ENCODE data around the gene DHX30.
A peak's percentile ranks its signal among the peaks of the same experiment; 100 is the strongest.
"Not testable (repeated sequence)": the region's sequence is repeated elsewhere in the genome, so short reads cannot be mapped to it uniquely, and the experiment has no call there.

Gene DHX30

DNA sequence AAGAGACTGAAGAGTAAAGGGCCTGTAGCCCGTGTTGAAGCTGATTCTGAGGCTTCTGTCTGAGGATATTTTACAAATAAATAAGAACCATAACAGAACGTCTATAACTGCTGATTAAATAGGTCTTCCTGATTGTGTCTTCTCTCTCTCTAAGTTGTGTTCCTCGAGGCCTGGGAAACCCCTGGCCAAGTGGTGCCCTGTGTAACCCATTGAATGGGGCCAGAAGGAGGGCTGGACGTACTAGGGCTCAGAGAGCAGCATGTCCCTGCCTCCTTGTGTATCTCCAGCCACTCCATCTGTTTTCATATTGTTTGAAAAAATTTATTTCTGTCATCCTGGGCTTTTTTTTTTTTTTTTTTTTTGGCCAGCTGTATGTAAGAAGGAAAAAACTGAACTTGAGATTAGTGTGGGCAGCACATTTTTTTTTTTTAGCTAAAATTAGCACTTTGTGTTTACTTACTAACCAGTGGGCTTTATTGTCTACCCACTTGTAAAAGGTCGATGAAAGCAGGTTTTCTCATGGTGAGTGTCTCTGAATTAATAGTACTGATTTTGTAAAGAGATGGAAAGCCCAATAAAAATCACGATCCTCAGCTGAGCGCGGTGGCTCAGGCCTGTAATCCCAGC lies 10.7 kb downstream of the DHX30 start:
- DNase-seq (ENCODE audit: low spot score), result no peak

DNA sequence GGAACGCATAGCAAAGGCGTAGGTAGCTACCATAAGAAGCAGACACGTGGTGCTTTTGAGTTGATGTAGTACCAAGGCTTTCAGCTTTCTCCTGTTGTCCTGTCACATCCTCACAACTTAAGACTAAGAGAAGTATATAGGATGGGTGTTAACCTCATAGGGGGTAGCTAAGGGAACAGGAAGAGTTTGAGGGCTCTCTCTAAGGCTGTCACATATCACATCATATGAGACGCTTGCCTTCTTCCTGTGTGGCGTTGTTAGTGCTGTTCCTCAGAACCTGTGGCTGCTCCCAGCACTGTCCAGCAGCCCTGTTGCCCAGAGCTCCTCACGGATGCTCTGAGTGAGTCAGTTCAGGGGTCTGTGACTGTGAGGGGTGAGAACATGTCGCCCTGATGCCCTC lies 14.7 kb downstream of the DHX30 start:
- DNase-seq (ENCODE audit: low spot score), result no peak

DNA sequence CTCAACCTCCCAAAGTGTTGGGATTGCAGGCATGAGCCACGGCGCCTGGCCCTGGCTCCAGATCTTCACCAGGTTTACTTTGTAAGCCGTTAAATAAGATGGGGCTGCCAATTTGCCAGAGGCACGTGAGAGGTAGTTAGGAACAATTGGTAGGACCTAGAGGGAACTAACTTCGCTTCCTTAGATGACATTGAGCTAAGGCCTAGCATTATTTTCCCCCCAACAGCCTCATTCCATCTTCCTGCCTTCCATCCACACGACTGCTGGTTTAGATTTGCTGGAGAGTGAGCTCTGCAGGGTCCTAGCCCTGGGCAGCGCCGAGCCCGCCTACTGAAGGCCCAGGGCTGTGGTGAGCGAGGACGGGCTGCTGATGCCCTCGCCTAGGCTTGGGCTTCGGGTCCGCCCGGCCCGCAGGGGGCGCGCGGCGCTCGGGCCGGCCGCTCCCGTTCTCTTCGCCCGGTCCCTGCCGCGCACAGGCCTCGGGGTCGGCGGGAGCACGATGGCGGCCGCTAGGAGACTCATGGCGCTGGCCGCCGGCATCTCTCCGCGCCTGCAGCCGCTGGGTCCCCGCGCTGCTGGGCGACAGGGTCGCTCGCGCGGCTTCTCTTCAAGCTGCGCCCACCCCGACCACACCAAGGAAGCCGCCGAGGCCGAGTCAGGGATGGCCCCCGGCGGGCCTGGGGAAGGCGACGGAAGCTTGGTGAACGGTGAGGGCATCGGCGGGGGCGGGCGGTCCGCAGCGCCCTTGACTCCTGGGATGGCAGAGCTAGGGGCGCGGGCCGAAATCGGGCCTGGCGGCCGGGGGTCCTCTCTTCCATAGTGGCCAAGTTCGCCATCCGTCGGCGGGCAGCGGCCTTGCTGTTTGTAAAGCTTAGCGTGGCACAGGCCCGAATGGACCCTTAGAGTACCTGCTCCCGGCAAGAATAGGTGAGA lies 21.9 kb downstream of the DHX30 start:
- DNase-seq (ENCODE audit: low spot score), result peak; percentile 81

DNA sequence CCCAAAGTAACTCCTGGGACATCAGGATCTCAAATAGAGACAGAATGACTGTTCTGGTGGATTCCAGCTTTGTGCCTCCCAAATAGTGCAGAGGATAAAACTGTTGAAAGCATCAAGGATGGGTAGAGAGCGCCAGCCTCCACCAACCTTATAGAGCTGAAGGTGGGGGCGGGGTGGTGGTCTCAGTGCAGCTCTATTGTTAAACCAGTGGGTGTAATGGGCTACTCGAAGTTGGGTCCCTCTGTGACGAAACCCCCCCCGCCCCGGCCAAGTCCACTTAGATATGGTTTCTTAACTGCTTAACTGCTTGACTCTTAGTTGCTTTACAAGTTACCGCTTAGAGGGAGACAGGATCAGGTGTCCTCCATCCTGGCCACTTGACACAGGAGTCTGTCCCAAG lies 22.7 kb downstream of the DHX30 start:
- no peak for DNase-seq (ENCODE audit: low spot score)

DNA sequence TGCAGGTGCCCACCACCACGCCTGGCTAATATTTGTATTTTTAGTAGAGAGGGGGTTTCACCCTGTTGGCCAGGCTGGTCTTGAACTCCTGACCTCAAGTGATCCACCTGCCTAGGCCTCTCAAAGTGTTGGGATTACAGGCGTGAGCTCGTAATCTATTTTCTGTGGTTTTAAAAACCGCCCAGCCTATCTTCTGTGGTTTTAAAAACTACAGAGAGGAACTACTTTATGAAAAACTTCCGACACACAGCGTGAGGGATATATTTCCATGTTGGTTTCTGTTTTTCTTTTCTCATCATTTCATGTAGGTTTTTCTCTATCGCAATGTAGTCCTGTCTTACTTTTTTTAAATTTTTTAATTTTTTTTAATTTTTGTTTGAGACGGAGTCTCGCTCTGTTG lies 26.5 kb downstream of the DHX30 start:
- DNase-seq (ENCODE audit: low spot score), result not testable (repeated sequence)

DNA sequence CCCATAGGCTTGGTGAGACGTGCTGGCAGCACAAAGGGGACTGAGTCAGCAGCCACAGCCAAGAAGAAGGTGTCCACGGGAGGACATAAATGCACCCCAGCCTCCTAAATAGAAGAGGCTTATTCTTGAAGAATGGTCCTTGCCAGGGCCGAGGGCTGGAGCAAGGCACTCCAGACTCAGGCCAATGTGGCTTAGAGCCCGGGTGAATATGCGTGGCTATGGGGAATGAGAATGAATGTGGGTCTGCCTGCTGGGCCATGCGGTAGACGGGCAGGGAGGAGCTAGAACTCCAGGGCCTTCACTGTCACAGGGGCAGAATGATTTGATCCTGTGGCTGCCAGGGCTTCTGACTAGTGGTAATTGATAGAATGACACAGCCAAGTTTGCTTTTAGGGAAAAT lies 34.0 kb downstream of the DHX30 start:
- DNase-seq (ENCODE audit: low spot score), result no peak

DNA sequence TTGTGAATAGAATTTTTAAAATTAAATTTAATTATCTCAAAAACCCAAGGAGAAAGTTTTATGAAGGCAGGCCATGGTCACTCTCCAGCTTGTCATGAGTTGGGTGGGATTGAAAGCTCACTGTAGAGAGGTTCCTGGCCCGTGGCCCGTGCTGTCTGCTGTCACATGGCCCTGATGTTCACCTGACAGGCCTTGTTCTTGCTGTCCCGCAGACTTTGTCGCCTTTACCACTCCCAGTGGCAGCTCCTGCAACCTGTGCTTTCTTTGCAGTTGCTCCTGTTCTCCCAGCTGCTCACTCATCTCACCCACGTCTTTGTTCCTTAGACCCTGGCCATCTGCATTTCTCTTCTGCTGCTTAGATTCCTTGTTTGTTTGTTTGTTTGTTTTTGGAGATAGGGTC lies 35.6 kb downstream of the DHX30 start:
- DNase-seq (ENCODE audit: low spot score), result no peak

DNA sequence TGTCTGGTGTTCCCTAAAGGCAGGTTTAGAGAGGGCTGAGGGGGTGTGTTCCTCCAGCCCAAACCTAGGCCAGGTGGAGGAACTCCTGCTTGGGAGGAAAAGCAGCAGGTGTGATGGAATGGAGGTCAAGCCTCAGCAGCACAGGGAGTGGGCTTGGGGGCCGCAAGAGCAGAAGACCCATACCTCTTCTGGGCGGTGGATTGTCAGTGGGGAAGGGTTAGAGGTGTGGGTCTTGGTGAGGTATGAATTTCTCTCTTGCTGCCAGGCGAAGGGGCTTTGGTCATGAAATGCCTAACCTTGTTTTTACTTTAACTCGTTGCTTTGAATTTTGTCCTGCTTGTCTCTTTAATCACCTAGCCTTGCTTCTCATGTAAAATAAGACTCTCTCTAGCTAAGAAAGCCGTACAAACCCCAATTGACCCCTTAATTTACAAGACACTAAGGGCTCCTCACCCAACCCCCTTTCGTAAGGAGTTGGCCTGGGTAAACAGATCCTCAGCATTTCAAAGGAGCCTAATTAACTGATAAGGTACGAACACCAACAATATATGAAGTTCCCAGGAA lies 38.9 kb downstream of the DHX30 start:
- no peak for DNase-seq (ENCODE audit: low spot score)

DNA sequence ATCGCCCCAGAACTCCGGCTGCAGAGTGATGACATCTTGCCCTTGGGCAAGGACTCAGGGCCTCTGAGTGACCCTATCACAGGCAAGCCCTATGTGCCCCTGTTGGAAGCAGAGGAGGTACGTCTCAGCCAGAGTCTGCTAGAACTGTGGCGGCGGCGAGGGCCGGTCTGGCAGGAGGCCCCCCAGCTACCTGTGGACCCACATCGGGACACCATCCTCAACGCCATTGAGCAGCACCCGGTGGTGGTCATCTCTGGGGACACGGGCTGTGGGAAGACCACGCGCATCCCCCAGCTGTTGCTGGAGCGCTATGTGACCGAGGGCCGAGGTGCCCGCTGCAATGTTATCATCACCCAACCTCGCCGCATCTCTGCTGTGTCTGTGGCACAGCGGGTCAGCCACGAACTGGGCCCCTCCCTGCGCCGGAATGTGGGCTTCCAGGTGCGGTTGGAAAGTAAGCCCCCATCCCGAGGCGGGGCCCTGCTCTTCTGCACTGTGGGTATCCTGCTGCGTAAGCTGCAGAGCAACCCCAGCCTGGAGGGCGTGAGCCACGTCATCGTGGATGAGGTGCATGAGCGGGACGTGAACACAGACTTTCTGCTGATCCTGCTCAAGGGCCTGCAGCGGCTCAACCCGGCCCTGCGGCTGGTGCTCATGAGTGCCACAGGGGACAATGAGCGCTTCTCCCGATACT lies 43.4 kb downstream of the DHX30 start:
- DNase-seq (ENCODE audit: low spot score), result no peak

DNA sequence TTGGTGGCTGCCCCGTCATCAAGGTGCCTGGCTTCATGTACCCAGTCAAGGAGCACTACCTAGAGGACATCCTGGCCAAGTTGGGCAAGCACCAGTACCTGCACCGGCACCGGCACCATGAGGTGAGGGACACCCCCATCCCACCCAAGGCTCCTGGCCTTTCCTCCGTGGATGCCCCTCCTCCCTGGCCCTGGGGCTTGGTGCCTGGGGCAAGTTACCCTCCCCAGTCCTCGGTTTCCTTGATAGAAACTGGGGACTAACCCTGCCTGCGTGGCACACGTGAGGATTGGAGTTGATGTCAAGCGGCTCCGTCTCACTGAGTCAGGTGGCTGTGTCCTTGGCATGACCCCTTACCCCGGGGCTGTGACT lies 43.9 kb downstream of the DHX30 start:
- no peak for DNase-seq (ENCODE audit: low spot score)

DNA sequence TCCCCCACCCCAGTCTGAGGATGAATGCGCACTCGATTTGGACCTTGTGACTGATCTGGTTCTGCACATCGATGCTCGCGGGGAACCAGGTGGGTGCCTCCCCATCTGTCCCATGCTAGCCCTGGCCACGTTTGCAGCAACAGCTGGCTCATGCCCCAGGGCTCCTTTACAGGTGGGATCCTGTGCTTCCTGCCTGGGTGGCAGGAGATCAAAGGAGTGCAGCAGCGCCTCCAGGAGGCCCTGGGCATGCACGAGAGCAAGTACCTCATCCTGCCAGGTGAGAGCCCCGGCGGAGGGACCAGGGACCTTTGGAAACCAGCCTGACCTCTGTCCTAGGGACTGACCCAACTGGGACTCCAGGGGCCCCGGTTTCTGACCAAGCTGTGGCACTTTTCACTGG lies 44.3 kb downstream of the DHX30 start:
- DNase-seq (ENCODE audit: low spot score), result no peak

DNA sequence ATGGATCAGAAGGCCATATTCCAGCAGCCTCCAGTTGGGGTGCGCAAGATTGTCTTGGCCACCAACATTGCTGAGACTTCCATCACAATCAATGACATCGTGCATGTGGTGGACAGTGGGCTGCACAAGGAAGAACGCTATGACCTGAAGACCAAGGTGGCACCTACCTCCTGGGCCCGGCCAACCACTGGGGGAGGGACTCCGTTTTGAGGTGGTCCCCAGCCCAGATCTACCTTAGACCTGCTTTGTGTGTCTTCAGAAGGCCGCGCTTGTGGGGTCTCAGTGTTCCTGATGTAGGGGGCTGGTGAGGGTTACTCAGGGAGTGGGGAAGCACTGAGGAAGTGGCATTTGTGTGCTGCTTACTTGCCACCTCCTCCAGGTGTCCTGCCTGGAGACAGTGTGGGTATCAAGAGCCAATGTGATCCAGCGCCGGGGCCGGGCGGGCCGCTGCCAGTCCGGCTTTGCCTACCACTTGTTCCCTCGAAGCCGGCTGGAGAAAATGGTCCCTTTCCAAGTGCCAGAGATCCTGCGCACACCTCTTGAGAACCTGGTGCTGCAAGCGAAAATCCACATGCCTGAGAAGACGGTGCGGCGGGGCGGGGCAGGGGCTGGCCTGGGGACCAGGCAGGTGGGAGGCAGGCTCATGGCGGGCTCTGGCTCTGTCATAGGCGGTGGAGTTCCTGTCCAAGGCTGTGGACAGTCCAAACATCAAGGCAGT lies 45.0 kb downstream of the DHX30 start:
- no peak for DNase-seq (ENCODE audit: low spot score)

DNA sequence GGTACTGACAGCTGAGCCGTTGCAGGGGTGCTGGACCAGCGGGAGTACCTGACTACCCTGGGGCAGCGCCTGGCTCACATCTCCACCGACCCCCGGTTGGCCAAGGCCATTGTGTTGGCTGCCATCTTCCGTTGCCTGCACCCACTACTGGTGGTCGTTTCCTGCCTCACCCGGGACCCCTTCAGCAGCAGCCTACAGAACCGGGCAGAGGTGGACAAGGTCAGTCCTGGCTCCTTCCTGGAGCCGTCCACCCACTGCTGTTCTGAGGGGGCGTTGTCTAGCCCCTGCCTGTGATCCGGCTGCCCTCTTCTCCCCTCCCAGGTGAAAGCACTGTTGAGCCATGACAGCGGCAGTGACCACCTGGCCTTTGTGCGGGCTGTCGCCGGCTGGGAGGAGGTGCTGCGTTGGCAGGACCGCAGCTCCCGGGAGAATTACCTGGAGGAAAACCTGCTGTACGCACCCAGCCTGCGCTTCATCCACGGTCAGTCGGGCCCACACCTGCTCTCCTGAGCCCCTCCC lies 45.7 kb downstream of the DHX30 start:
- no peak for DNase-seq (ENCODE audit: low spot score)

DNA sequence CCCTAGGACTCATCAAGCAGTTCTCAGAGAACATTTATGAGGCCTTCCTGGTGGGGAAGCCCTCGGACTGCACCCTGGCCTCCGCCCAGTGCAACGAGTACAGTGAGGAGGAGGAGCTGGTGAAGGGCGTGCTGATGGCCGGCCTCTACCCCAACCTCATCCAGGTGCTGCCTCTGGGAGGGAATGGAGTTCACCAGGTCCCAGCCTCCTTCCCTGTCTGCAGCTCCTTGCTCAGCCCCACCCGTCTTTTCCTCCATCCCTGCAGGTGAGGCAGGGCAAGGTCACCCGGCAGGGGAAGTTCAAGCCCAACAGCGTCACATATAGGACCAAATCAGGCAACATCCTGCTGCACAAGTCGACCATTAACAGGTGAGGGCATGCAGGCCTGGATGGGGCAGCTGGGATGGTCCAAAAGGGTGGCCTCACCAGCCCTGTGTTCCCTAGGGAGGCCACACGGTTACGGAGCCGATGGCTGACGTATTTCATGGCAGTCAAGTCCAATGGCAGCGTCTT lies 46.3 kb downstream of the DHX30 start:
- no peak for DNase-seq (ENCODE audit: low spot score)

DNA sequence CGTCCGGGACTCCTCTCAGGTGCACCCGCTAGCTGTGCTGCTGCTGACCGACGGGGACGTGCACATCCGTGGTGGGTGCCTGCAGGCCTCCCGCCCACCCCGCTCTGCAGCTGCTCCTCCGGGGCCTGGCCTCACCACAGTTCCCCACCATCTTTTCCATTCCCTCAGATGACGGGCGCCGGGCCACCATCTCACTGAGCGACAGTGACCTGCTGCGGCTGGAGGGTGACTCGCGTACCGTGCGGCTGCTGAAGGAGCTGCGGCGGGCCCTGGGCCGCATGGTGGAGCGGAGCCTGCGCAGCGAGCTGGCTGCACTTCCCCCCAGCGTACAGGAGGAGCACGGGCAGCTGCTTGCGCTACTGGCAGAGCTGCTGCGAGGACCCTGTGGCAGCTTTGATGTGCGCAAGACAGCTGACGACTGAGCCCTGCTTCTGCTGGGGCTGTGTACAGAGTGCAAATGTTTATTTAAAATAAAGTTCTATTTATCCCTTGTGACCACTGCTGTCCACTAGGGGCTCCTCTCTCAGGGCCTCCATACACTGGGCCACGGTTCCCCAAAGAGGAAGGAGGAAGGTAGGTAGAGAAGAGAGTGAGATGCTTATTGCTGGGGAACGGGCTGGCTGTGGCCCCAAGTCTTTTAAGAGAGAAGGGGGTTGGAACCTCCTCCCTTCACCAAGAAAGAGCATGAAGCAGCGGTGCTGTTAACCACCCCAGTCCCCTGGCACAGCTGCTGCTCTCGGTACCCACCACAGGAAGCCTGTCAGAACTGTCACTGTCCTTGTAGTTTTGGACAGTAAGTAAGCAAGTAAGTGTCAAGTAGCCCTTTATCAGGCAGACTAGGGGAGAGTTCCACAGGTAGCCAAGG lies 47.0 kb downstream of the DHX30 start:
- no peak for DNase-seq (ENCODE audit: low spot score)

DNA sequence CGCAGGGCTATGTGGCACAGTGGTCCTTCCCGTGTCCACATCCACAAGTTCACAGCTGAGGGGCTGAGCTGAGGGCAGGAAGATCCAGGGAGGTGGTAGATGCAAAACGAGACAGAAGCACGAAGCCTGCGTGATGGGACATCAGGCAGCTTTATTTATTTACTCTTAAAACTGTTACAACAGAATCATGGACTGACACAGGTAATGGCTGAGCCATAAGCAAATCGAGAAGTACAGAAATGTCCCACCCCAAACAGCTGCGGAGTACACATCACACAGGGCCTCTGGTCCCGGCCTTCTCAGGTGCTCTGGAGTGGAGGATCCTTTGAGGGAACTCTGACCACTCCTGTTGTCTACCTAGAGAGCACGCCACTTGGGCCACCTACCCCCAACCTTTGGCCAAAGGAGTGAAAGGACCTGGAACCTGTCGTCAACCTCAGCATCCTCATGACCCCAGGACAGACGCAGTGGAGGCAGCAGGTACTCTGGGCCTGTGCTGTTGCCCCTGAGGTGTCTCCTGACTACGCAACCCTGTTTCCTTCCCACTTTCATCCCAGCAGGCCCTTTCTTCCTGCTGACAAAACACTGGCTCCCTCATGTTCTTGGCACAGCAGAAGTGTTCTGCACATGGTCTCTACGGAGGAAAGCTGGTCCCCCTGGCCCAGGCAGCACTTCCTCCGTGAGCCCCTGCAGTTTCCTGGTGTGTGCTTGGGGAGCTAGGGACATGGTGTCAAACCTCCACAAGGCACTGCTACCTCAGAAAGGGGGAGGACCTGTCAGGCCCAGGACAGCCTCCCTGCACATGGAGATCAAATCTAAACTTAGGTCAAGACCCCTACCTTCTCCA lies 47.8 kb downstream of the DHX30 start:
- DNase-seq (ENCODE audit: low spot score), result no peak

DNA sequence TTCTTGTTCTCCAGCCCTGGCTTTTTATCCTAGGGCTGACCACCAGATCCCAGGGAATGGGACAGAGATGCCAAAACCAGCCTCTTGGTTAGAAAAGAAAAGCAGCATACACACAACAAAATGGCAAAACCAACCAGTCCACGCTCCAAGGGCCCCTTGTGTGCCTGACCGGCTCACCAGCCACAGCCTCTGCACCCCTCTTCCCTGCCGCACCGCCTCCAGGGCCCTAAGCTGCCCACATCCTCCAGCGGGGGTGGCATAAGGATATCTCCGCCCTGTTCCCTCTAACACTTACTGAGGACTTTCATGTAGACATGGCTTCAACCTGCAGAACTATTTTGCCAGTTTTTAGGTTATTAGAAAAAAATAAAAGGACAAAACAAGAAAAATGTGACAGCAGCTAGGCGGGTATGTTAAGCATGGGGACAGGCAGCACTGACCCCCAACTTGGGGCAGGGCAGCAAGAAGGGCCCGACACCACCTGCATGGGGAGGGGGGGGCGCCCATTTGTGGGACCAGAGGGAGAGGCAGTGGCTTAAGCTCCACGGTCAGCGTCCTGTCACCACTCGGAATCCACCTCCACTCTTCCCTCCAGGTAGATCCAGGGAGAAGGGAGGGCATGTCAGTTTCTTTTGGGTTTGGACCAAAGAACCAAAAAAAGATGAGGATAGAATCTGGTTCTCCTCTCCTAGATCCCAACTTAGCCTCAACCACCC lies 49.1 kb downstream of the DHX30 start:
- no peak for DNase-seq (ENCODE audit: low spot score)

DNA sequence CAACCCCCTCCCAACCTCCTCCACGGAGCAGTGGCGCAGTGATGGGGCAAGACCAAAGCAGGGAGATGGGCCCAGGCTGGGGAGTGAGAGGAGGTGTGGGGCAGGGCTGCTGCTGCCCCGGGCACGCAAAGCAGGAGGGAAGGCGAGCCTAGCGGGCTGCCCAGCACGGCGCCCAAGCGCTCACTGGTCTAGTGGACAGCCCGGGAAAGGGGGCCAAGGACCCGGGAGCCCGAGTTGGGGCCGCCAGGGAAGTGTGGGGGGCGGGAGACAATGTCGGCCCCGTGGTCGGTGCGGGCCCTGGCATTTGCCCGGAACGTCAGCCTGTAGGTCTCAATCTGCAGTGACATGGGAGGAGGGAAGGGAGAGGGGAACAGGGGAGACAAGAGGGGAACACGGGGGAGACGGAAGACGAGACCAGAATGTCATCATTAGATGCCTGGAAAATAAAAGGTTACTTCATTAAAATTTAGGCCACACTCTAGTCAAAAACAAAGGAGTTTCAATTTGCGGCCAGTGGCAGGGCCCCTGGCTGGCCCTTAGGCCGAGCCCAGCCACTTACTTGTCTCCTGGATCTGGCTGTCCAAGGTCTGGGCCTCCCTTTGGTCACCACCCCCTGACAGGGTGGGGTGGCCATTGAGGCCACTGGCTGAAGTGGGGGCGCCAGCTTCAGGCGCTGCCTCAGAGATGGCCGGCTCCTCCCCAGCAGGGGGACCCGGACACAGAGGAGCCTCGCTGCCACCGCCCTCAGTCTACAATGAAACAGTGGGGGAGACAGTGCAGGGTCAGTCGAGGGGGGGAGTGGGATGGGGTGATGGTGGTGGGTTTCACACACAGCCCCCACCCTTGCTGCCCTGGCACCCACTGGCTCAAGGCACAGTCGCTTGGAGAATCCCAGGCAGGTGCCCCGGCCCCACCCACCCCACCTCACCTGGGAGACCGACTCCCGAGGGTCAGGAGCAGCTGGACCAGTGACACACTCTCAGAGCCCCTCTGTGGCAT lies 50.0 kb downstream of the DHX30 start:
- DNase-seq (ENCODE audit: low spot score), result no peak

All from activated CD4-positive, alpha-beta T cell treated with anti-CD3 and anti-CD28 coated beads, Interleukin-2, Interleukin-4, amounts not matched to agents 100 ng/mL and 50 ng/mL, durations not matched to agents 16 hours and 8 hours (primary cell).